Activated naive CD4-positive, alpha-beta T cell treated with anti-CD3 and anti-CD28 coated beads for 36 hours (primary cell): ENCODE measurements around the gene SMC6. TPM values are rescaled to one million over a fixed set of nuclear protein-coding genes. Genes with fewer than 3 reads are reported as not detected.

Source experiments
- CTCF ChIA-PET: fragments of 350-600 bp; sonication (Branson Sonifier 250); formaldehyde crosslinking; loops from one replicate; lab custom pipeline; 2021; ENCODE audit warnings: antibody characterized with exemption; lab: Charles Lee
- DNase-seq: peaks from one replicate; pipeline ENCODE4 v3.0.0-alpha.2; 2020
- H3K27ac Mint-ChIP-seq: one replicate; pipeline ENCODE4 v1.8.0; 2021; ENCODE audit warnings: mild to moderate bottlenecking, mixed read lengths
- H3K27me3 Mint-ChIP-seq: one replicate; pipeline ENCODE4 v1.8.0; 2021; ENCODE audit warnings: low read depth, mixed read lengths
- H3K36me3 Mint-ChIP-seq: one replicate; pipeline ENCODE4 v1.8.0; 2021; ENCODE audit warnings: low read depth, mixed read lengths
- H3K4me1 Mint-ChIP-seq: one replicate; pipeline ENCODE4 v1.8.0; 2021; ENCODE audit warnings: low read depth, mixed read lengths
- H3K4me3 Mint-ChIP-seq: one replicate; pipeline ENCODE4 v1.8.0; 2021; ENCODE audit warnings: mild to moderate bottlenecking, moderate library complexity, mixed read lengths
- H3K9me3 Mint-ChIP-seq: one replicate; pipeline ENCODE4 v1.8.0; 2021; ENCODE audit warnings: mixed read lengths
- intact Hi-C: fragments of 100-400 bp; cut with micrococcal nuclease; formaldehyde crosslinking; loops from one replicate; pipeline ENCODE4 v1.15.1; 2023
- total RNA-seq, 2 experiments: library from RNA; stranded (reverse); gene quantifications; one replicate each; pipeline ENCODE4 v1.2.3, GENCODE V29; 2021

SMC6 gene
- total RNA-seq, 2 experiments from 2014 or later: 21.6 to 22.8 TPM

- CTCF ChIA-PET: interaction anchor here (1.1 to 2.4 kb wide), 2 partner anchors 13 to 14 kb away, joined by 5 read pairs; no protein-coding TSS in a partner anchor
- no peak overlapping the region for H3K4me3 Mint-ChIP-seq
- DNase-seq: no peak
- intact Hi-C loops: no loop called here
- no peaks in the 10 kb centered on the region for H3K9me3 Mint-ChIP-seq
- peaks cover 38% of the 10 kb centered on the region for H3K36me3 Mint-ChIP-seq
- no peaks in the 10 kb centered on the region for H3K27me3 Mint-ChIP-seq
- H3K4me1 Mint-ChIP-seq: no peaks in the 10 kb centered on the region
- H3K27ac Mint-ChIP-seq: no peak overlapping the region
Measured at GRCh38 chr2:17733599-17733998, 20.0 kb downstream of the SMC6 start.

GRCh38 chr2:17729880-17730279, 23.7 kb downstream of the SMC6 start:
- H3K9me3 Mint-ChIP-seq: no peaks in the 10 kb centered on the region
- H3K27me3 Mint-ChIP-seq: no peaks in the 10 kb centered on the region
- peaks cover 24% of the 10 kb centered on the region for H3K36me3 Mint-ChIP-seq
- no peak for DNase-seq
- intact Hi-C loops: no loop called here
- no peak overlapping the region for H3K27ac Mint-ChIP-seq
- no peaks in the 10 kb centered on the region for H3K4me1 Mint-ChIP-seq
- no peak overlapping the region for H3K4me3 Mint-ChIP-seq
- CTCF ChIA-PET: interaction anchor here (1.7 kb wide), 1 partner anchor 10 kb away, joined by 6 read pairs; no protein-coding TSS in a partner anchor

- Mint-ChIP-seq H3K4me1 (no peaks in the 10 kb centered on the region), H3K9me3 (no peaks in the 10 kb centered on the region), H3K27me3 (no peaks in the 10 kb centered on the region), H3K36me3 (peaks cover 21% of the 10 kb centered on the region), H3K27ac (no peak overlapping the region), H3K4me3 (no peak overlapping the region)
- intact Hi-C loops: no loop called here
- CTCF ChIA-PET: interaction anchor here (0.6 to 1.7 kb wide), 3 partner anchors 8 to 1589 kb away, joined by 3 to 6 read pairs (median 4); no protein-coding TSS in a partner anchor
- DNase-seq: no peak
Measured at GRCh38 chr2:17728210-17728609, 25.4 kb downstream of the SMC6 start.

- CTCF ChIA-PET: interaction anchor here (0.7 to 1.7 kb wide), 14 partner anchors 9 to 462 kb away, joined by 3 to 7 read pairs (median 4); no protein-coding TSS in a partner anchor
- Mint-ChIP-seq H3K4me3 (no peak overlapping the region), H3K9me3 (no peaks in the 10 kb centered on the region), H3K4me1 (no peaks in the 10 kb centered on the region), H3K36me3 (peaks cover 20% of the 10 kb centered on the region), H3K27me3 (no peaks in the 10 kb centered on the region), H3K27ac (no peak overlapping the region)
- no peak for DNase-seq
- intact Hi-C loops: loop anchor here (1.0 to 5.0 kb wide), 4 partner anchors 34 to 659 kb away; partner anchors contain the start of gene SMC6
Measured at GRCh38 chr2:17719562-17720371, 33.8 kb downstream of the SMC6 start.

GRCh38 chr2:17718689-17719088, 34.9 kb downstream of the SMC6 start:
- H3K27ac Mint-ChIP-seq: no peak overlapping the region
- H3K36me3 Mint-ChIP-seq: peaks cover 29% of the 10 kb centered on the region
- intact Hi-C loops: loop anchor here (1.0 kb wide), 3 partner anchors 35 to 660 kb away; partner anchors contain the start of gene SMC6
- no peak for DNase-seq
- H3K9me3 Mint-ChIP-seq: no peaks in the 10 kb centered on the region
- no peaks in the 10 kb centered on the region for H3K27me3 Mint-ChIP-seq
- CTCF ChIA-PET: interaction anchor here (0.6 to 1.1 kb wide), 3 partner anchors 10 to 428 kb away, joined by 3 to 4 read pairs (median 4); no protein-coding TSS in a partner anchor
- no peaks in the 10 kb centered on the region for H3K4me1 Mint-ChIP-seq
- H3K4me3 Mint-ChIP-seq: no peak overlapping the region

GRCh38 chr2:17717666-17718065, 35.9 kb downstream of the SMC6 start:
- CTCF ChIA-PET: no interaction called here
- peaks cover 40% of the 10 kb centered on the region for H3K36me3 Mint-ChIP-seq
- DNase-seq: no peak
- H3K4me1 Mint-ChIP-seq: no peaks in the 10 kb centered on the region
- H3K27ac Mint-ChIP-seq: no peak overlapping the region
- intact Hi-C loops: no loop called here
- no peaks in the 10 kb centered on the region for H3K9me3 Mint-ChIP-seq
- no peaks in the 10 kb centered on the region for H3K27me3 Mint-ChIP-seq
- no peak overlapping the region for H3K4me3 Mint-ChIP-seq

- H3K4me3 Mint-ChIP-seq: no peak overlapping the region
- no peaks in the 10 kb centered on the region for H3K27me3 Mint-ChIP-seq
- no peak overlapping the region for H3K27ac Mint-ChIP-seq
- H3K9me3 Mint-ChIP-seq: no peaks in the 10 kb centered on the region
- no peaks in the 10 kb centered on the region for H3K4me1 Mint-ChIP-seq
- peaks cover 31% of the 10 kb centered on the region for H3K36me3 Mint-ChIP-seq
- CTCF ChIA-PET: no interaction called here
- intact Hi-C loops: no loop called here
- no peak for DNase-seq
Measured at GRCh38 chr2:17713291-17713690, 40.3 kb downstream of the SMC6 start.

GRCh38 chr2:17710547-17711248, 42.9 kb downstream of the SMC6 start:
- no peak for DNase-seq
- Mint-ChIP-seq H3K4me3 (no peak overlapping the region), H3K27ac (no peak overlapping the region), H3K4me1 (no peaks in the 10 kb centered on the region), H3K27me3 (no peaks in the 10 kb centered on the region), H3K9me3 (no peaks in the 10 kb centered on the region), H3K36me3 (peaks cover 36% of the 10 kb centered on the region)
- CTCF ChIA-PET: no interaction called here
- intact Hi-C loops: no loop called here

- CTCF ChIA-PET: interaction anchor here (0.8 to 1.1 kb wide), 2 partner anchors 10 to 39 kb away, joined by 3 to 4 read pairs; no protein-coding TSS in a partner anchor
- H3K4me1 Mint-ChIP-seq: no peaks in the 10 kb centered on the region
- DNase-seq: no peak
- no peak overlapping the region for H3K27ac Mint-ChIP-seq
- peaks cover 39% of the 10 kb centered on the region for H3K36me3 Mint-ChIP-seq
- no peaks in the 10 kb centered on the region for H3K9me3 Mint-ChIP-seq
- H3K27me3 Mint-ChIP-seq: no peaks in the 10 kb centered on the region
- intact Hi-C loops: no loop called here
- no peak overlapping the region for H3K4me3 Mint-ChIP-seq
Measured at GRCh38 chr2:17709897-17710296, 43.7 kb downstream of the SMC6 start.

GRCh38 chr2:17708501-17708900, 45.1 kb downstream of the SMC6 start:
- peaks cover 33% of the 10 kb centered on the region for H3K36me3 Mint-ChIP-seq
- intact Hi-C loops: no loop called here

GRCh38 chr2:17706845-17707244, 46.8 kb downstream of the SMC6 start:
- Mint-ChIP-seq H3K9me3 (no peaks in the 10 kb centered on the region), H3K4me3 (no peak overlapping the region), H3K36me3 (peaks cover 24% of the 10 kb centered on the region), H3K4me1 (no peaks in the 10 kb centered on the region), H3K27ac (no peak overlapping the region), H3K27me3 (no peaks in the 10 kb centered on the region)
- intact Hi-C loops: no loop called here
- no peak for DNase-seq
- CTCF ChIA-PET: interaction anchor here (1.5 kb wide), 1 partner anchor 36 kb away, joined by 4 read pairs; no protein-coding TSS in a partner anchor

More at GRCh38 chr2:17708501-17708900, 45.1 kb downstream of the SMC6 start:
- Mint-ChIP-seq H3K27me3 (no peaks in the 10 kb centered on the region), H3K27ac (no peak overlapping the region), H3K4me3 (no peak overlapping the region), H3K4me1 (no peaks in the 10 kb centered on the region), H3K9me3 (no peaks in the 10 kb centered on the region)
- no peak for DNase-seq
- CTCF ChIA-PET: interaction anchor here (1.1 kb wide), 1 partner anchor 37 kb away, joined by 4 read pairs; no protein-coding TSS in a partner anchor

- Mint-ChIP-seq H3K36me3 (peaks cover 50% of the 10 kb centered on the region), H3K27me3 (no peaks in the 10 kb centered on the region), H3K9me3 (no peaks in the 10 kb centered on the region), H3K27ac (no peak overlapping the region), H3K4me1 (no peaks in the 10 kb centered on the region), H3K4me3 (no peak overlapping the region)
- intact Hi-C loops: no loop called here
- CTCF ChIA-PET: no interaction called here
- no peak for DNase-seq
Measured at GRCh38 chr2:17690776-17691175, 62.8 kb downstream of the SMC6 start.
